HEK293 (cell line): Measurements from ENCODE around the gene INSL3.

ENCODE experiments used
- BCL6B ChIP-seq: fragments of 450-650 bp; formaldehyde crosslinking; IDR thresholded peaks from 2 replicates; pipeline ENCODE4 v1.5.1; 2017; ENCODE audit warnings: missing biosample characterization, missing genetic modification characterization
- GLI4 ChIP-seq: fragments of 450-650 bp; formaldehyde crosslinking; IDR thresholded peaks from 2 replicates; pipeline ENCODE4 v1.5.1; 2016; ENCODE audit warnings: missing biosample characterization, missing genetic modification characterization
- HOXC10 ChIP-seq: sonication (generic); formaldehyde crosslinking; IDR thresholded peaks from 2 replicates; pipeline ENCODE4 v1.8.1; 2023; ENCODE audit warnings: mild to moderate bottlenecking, missing genetic modification reagents
- KLF1 ChIP-seq: fragments of 450-650 bp; formaldehyde crosslinking; IDR thresholded peaks from 2 replicates; pipeline ENCODE4 v1.5.1; 2016; ENCODE audit warnings: missing biosample characterization, missing genetic modification characterization
- KLF10 ChIP-seq: fragments of 450-650 bp; IDR thresholded peaks from 2 replicates; pipeline ENCODE4 v1.5.1; 2018; ENCODE audit warnings: missing biosample characterization, mild to moderate bottlenecking, missing genetic modification characterization
- KLF7 ChIP-seq: fragments of 450-650 bp; formaldehyde crosslinking; IDR thresholded peaks from 2 replicates; pipeline ENCODE4 v1.5.1; 2016; ENCODE audit warnings: missing biosample characterization, missing genetic modification characterization, borderline replicate concordance
- PRDM10 ChIP-seq: fragments of 450-650 bp; formaldehyde crosslinking; IDR thresholded peaks from 2 replicates; pipeline ENCODE4 v1.5.1; 2016; ENCODE audit warnings: missing biosample characterization, missing genetic modification characterization
- SCRT2 ChIP-seq: fragments of 450-650 bp; formaldehyde crosslinking; IDR thresholded peaks from 2 replicates; pipeline ENCODE4 v1.5.1; 2016; ENCODE audit warnings: missing biosample characterization, missing genetic modification characterization
- ZBTB1 ChIP-seq: fragments of 450-650 bp; formaldehyde crosslinking; IDR thresholded peaks from 2 replicates; pipeline ENCODE4 v1.5.1; 2016; ENCODE audit warnings: missing biosample characterization, missing genetic modification characterization
- ZBTB11 ChIP-seq: fragments of 450-650 bp; formaldehyde crosslinking; conservative IDR thresholded peaks from 2 replicates; pipeline ENCODE4 v1.5.1; 2016; ENCODE audit warnings: low read depth, missing biosample characterization, missing genetic modification characterization
- ZBTB21 ChIP-seq: fragments of 450-650 bp; formaldehyde crosslinking; IDR thresholded peaks from 2 replicates; pipeline ENCODE4 v1.5.1; 2017; ENCODE audit warnings: missing biosample characterization, missing genetic modification characterization
- ZEB2 ChIP-seq: fragments of 450-650 bp; formaldehyde crosslinking; IDR thresholded peaks from 2 replicates; pipeline ENCODE4 v1.5.1; 2016; ENCODE audit warnings: missing biosample characterization, missing genetic modification characterization
- ZNF10 ChIP-seq: fragments of 450-650 bp; formaldehyde crosslinking; IDR thresholded peaks from 2 replicates; pipeline ENCODE4 v1.5.1; 2017; ENCODE audit warnings: missing biosample characterization, missing genetic modification characterization
- ZNF18 ChIP-seq: fragments of 450-650 bp; formaldehyde crosslinking; IDR thresholded peaks from 2 replicates; pipeline ENCODE4 v1.5.1; 2016; ENCODE audit warnings: missing biosample characterization, missing genetic modification characterization
- ZNF223 ChIP-seq: fragments of 450-650 bp; formaldehyde crosslinking; IDR thresholded peaks from 2 replicates; pipeline ENCODE4 v1.5.1; 2016; ENCODE audit warnings: missing biosample characterization, missing genetic modification characterization
- ZNF292 ChIP-seq: fragments of 450-650 bp; formaldehyde crosslinking; IDR thresholded peaks from 2 replicates; pipeline ENCODE4 v1.5.1; 2016; ENCODE audit warnings: low read depth, missing biosample characterization, missing genetic modification characterization, borderline replicate concordance
- ZNF354C ChIP-seq: fragments of 450-650 bp; formaldehyde crosslinking; IDR thresholded peaks from 2 replicates; pipeline ENCODE4 v1.5.1; 2016; ENCODE audit warnings: missing biosample characterization, missing genetic modification characterization, low read depth, borderline replicate concordance
- ZNF398 ChIP-seq: fragments of 450-650 bp; formaldehyde crosslinking; IDR thresholded peaks from 2 replicates; pipeline ENCODE4 v1.5.1; 2017; ENCODE audit warnings: missing biosample characterization, missing genetic modification characterization
- ZNF560 ChIP-seq: fragments of 450-650 bp; formaldehyde crosslinking; IDR thresholded peaks from 2 replicates; pipeline ENCODE4 v1.5.1; 2017; ENCODE audit warnings: missing biosample characterization, missing genetic modification characterization, borderline replicate concordance
- ZNF660 ChIP-seq: fragments of 450-650 bp; IDR thresholded peaks from 2 replicates; pipeline ENCODE4 v1.5.1; 2018; ENCODE audit warnings: missing biosample characterization, mild to moderate bottlenecking, missing genetic modification characterization
- ZNF664 ChIP-seq: fragments of 450-650 bp; formaldehyde crosslinking; IDR thresholded peaks from 2 replicates; pipeline ENCODE4 v1.5.1; 2016; ENCODE audit warnings: missing biosample characterization, missing genetic modification characterization
- ZNF701 ChIP-seq: fragments of 450-650 bp; formaldehyde crosslinking; IDR thresholded peaks from 2 replicates; pipeline ENCODE4 v1.5.1; 2016; ENCODE audit warnings: missing biosample characterization, missing genetic modification characterization
- ZNF76 ChIP-seq: fragments of 450-650 bp; formaldehyde crosslinking; IDR thresholded peaks from 2 replicates; pipeline ENCODE4; 2016; ENCODE audit warnings: low read depth, missing biosample characterization, missing genetic modification characterization, borderline replicate concordance
- TF ChIP-seq, protein P1 (sequence below): sonication (generic); formaldehyde crosslinking; IDR thresholded peaks from 2 replicates; pipeline ENCODE4 v1.8.1; 2022; ENCODE audit warnings: mild to moderate bottlenecking, moderate library complexity, missing genetic modification reagents
- TF ChIP-seq, protein P2 (sequence below): fragments of 450-650 bp; formaldehyde crosslinking; IDR thresholded peaks from 2 replicates; pipeline ENCODE4 v1.5.1; 2016; ENCODE audit warnings: missing biosample characterization, missing genetic modification characterization

INSL3 gene

GRCh38 chr19:17859533-17860330 lies 38.4 kb upstream of the INSL3 start, which contains the start of gene RPL18A (continued):
- peak; percentile 100 for TF ChIP-seq SCRT2 (tag by site-specific recombination)
- TF ChIP-seq BCL6B (tag by site-specific recombination): no peak
- no peak for TF ChIP-seq ZBTB21 (tag by site-specific recombination)
- no peak for TF ChIP-seq ZNF223 (tag by site-specific recombination)
- no peak for TF ChIP-seq HOXC10 (CRISPR knock-in tag)
- peak; percentile 85 for TF ChIP-seq ZBTB11 (tag by site-specific recombination)
- TF ChIP-seq KLF10 (tag by site-specific recombination): no peak
- no peak for TF ChIP-seq ZNF18 (tag by site-specific recombination)
- TF ChIP-seq, protein P1, sequence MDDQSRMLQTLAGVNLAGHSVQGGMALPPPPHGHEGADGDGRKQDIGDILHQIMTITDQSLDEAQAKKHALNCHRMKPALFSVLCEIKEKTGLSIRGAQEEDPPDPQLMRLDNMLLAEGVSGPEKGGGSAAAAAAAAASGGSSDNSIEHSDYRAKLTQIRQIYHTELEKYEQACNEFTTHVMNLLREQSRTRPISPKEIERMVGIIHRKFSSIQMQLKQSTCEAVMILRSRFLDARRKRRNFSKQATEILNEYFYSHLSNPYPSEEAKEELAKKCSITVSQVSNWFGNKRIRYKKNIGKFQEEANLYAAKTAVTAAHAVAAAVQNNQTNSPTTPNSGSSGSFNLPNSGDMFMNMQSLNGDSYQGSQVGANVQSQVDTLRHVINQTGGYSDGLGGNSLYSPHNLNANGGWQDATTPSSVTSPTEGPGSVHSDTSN (CRISPR knock-in tag): peak; percentile 97
- TF ChIP-seq ZNF660 (tag by site-specific recombination): peak; percentile 67; the same call in 1 of the 2 replicates
- no peak for TF ChIP-seq ZNF664
- no peak for TF ChIP-seq KLF7
- TF ChIP-seq ZNF560 (tag by site-specific recombination): no peak
- 0 out of 2 replicates have a peak, but pooled peaks have one; percentile 23 for TF ChIP-seq KLF1 (tag by site-specific recombination)
- TF ChIP-seq ZNF76 (tag by site-specific recombination): peak; percentile 99
- TF ChIP-seq ZNF354C (tag by site-specific recombination): no peak
- no peak for TF ChIP-seq PRDM10 (tag by site-specific recombination)
- no peak for TF ChIP-seq ZNF398 (tag by site-specific recombination)
- TF ChIP-seq GLI4 (tag by site-specific recombination): no peak
- TF ChIP-seq ZNF701: no peak
- peak; percentile 72; the same call in 1 of the 2 replicates for TF ChIP-seq ZEB2
- no peak for TF ChIP-seq ZNF10
- TF ChIP-seq ZBTB1 (tag by site-specific recombination): no peak
- TF ChIP-seq, protein P2, sequence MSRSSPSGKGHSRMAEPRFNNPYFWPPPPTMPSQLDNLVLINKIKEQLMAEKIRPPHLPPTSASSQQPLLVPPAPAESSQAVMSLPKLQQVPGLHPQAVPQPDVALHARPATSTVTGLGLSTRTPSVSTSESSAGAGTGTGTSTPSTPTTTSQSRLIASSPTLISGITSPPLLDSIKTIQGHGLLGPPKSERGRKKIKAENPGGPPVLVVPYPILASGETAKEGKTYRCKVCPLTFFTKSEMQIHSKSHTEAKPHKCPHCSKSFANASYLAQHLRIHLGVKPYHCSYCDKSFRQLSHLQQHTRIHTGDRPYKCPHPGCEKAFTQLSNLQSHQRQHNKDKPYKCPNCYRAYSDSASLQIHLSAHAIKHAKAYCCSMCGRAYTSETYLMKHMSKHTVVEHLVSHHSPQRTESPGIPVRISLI: no peak
- no peak for TF ChIP-seq ZNF292 (tag by site-specific recombination)
